Natural killer cell (primary cell): ENCODE measurements around the gene KCTD19. TPM values are rescaled to one million over a fixed set of nuclear protein-coding genes. Genes with fewer than 3 reads are reported as not detected.

Experiments used
- ATAC-seq, 3 donors: fragments of 150-1000 bp in 2 of 3; fragments of 200-7000 bp in 1 of 3; cut with Tn5 transposase; 1 replicate in 1 of 3; 2 replicates in 2 of 3; pipeline ENCODE4 v1.10.0; 2021; ENCODE audit warnings: mild to moderate bottlenecking in 2 of 3, moderate library complexity in 2 of 3
- DNase-seq, 2 donors: peaks; one replicate each; pipeline versions ENCODE4 v3.0.0 to v3.0.0-alpha.2; 2013 to 2021; ENCODE audit warnings: mixed read lengths in 1 of 2
- H3K27ac ChIP-seq: one replicate; pipeline ENCODE4 v1.5.1; 2013; ENCODE audit warnings: mild to moderate bottlenecking, low read length
- H3K27me3 ChIP-seq: one replicate; pipeline ENCODE4 v1.6.1; 2013; ENCODE audit warnings: low read length; ENCODE audit not compliant: control insufficient read depth, insufficient read depth
- H3K36me3 ChIP-seq: one replicate; pipeline ENCODE4 v1.6.1; 2013; ENCODE audit warnings: low read length; ENCODE audit not compliant: control insufficient read depth, insufficient read depth
- H3K4me1 ChIP-seq: one replicate; pipeline ENCODE4 v1.6.1; 2013; ENCODE audit warnings: low read length; ENCODE audit not compliant: control insufficient read depth, insufficient read depth
- H3K4me3 ChIP-seq: one replicate; pipeline ENCODE4 v1.5.1; 2013; ENCODE audit warnings: low read length
- H3K9me3 ChIP-seq: one replicate; pipeline ENCODE4 v1.6.1; 2013; ENCODE audit warnings: low read length; ENCODE audit not compliant: control insufficient read depth, insufficient read depth
- H3K27ac Mint-ChIP-seq, 2 donors: one replicate each; pipeline ENCODE4 v1.8.0; 2022; ENCODE audit warnings: mild to moderate bottlenecking in 2 of 2, mixed read lengths in 2 of 2, moderate library complexity in 1 of 2
- H3K27me3 Mint-ChIP-seq, 2 donors: one replicate each; pipeline ENCODE4 v1.8.0; 2022; ENCODE audit warnings: low read depth in 2 of 2, mixed read lengths in 2 of 2
- H3K36me3 Mint-ChIP-seq: one replicate; pipeline ENCODE4 v1.8.0; 2022; ENCODE audit warnings: mixed read lengths
- H3K4me1 Mint-ChIP-seq, 2 donors: one replicate each; pipeline ENCODE4 v1.8.0; 2022; ENCODE audit warnings: mixed read lengths in 2 of 2
- H3K4me3 Mint-ChIP-seq: one replicate; pipeline ENCODE4 v1.8.0; 2022; ENCODE audit warnings: mild to moderate bottlenecking, moderate library complexity, mixed read lengths
- H3K9me3 Mint-ChIP-seq, 2 donors: one replicate each; pipeline ENCODE4 v1.8.0; 2022; ENCODE audit warnings: mixed read lengths in 2 of 2
- WGBS: methylation state at CpG from one replicate; pipeline ENCODE4 v1.1.7; 2013; ENCODE audit warnings: missing lambda C conversion rate; ENCODE audit not compliant: insufficient coverage; 5-methylcytosine and 5-hydroxymethylcytosine counted together
- intact Hi-C: fragments of 100-400 bp; cut with micrococcal nuclease; formaldehyde crosslinking; loops from one replicate; pipeline ENCODE4 v1.14.2; 2022
- total RNA-seq, 4 donors: library from RNA; stranded (reverse); fragments of 120-200 nt in 1 of 4; gene quantifications; one replicate each; pipeline versions ENCODE4 v1.2.3 to v1.2.4, GENCODE V29; 2013 to 2022
- TF ChIP-seq, protein P1 (sequence below): fragments of 200-600 bp; IDR thresholded peaks from one replicate; pipeline ENCODE4 v1.8.0; 2022; ENCODE audit warnings: antibody characterized with exemption

Gene KCTD19
- total RNA-seq, 3 donors from 2014 or later (not counting 1 experiment from before 2014, with no cell fraction given) = not detected

GRCh38 chr16:67277999-67278772 lies 48.4 kb downstream of the KCTD19 start:
- TF ChIP-seq, protein P1, sequence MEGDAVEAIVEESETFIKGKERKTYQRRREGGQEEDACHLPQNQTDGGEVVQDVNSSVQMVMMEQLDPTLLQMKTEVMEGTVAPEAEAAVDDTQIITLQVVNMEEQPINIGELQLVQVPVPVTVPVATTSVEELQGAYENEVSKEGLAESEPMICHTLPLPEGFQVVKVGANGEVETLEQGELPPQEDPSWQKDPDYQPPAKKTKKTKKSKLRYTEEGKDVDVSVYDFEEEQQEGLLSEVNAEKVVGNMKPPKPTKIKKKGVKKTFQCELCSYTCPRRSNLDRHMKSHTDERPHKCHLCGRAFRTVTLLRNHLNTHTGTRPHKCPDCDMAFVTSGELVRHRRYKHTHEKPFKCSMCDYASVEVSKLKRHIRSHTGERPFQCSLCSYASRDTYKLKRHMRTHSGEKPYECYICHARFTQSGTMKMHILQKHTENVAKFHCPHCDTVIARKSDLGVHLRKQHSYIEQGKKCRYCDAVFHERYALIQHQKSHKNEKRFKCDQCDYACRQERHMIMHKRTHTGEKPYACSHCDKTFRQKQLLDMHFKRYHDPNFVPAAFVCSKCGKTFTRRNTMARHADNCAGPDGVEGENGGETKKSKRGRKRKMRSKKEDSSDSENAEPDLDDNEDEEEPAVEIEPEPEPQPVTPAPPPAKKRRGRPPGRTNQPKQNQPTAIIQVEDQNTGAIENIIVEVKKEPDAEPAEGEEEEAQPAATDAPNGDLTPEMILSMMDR = no peak
- Mint-ChIP-seq H3K36me3 (peaks cover 7% of the 10 kb centered on the region), H3K4me3 (peak overlapping the region; percentile 73), H3K4me1 (peaks cover 6 to 8% of the 10 kb centered on the region in 2 donors), H3K27me3 (no peaks in the 10 kb centered on the region), H3K27ac (peak overlapping the region in 1 of 2 donors; percentile 70), H3K9me3 (no peaks in the 10 kb centered on the region)
- no peak overlapping the region for H3K27ac ChIP-seq
- peaks cover 2% of the 10 kb centered on the region for H3K36me3 ChIP-seq
- no peaks in the 10 kb centered on the region for H3K9me3 ChIP-seq
- peak overlapping the region; percentile 51 for H3K4me3 ChIP-seq
- 72% methylated on average over 13 of the region's 13 CpGs for WGBS
- ATAC-seq (no peak), DNase-seq (no peak)
- intact Hi-C loops = no loop called here
- no peaks in the 10 kb centered on the region for H3K27me3 ChIP-seq
- peaks cover 20% of the 10 kb centered on the region for H3K4me1 ChIP-seq

DNA sequence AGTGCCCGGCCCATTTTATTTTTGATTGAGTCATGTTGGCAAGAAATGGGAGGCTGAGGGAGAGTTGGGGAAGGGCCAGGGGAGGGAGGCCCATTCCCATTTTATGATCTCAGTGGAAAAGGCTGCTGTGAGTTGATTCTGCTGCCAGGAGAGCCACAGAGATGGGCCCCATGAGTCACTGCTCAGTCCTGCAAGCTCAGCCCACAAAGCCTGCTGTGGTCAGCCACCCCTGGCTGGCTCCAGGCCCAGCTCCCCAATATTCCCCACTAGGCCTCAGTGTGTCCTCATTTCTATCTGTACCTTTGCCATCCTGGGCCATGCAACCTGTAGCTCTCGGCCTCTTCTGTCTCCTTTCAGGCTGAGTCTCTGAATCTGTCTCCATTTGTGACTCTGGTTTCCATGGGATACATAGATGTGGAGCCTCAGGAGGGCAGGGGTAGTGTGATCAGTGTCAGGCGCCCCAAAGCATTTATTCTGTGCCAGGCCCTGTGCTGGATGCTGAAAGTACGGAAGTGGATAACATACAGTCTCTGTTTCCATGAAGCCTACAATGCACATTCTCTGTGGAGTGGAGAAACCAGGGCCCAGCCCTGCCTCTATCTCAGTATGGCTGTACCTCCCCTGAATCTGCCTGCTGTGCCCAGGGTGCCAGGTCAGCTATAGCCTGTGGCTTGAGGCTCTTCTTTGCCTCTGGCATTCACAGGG lies 49.1 kb downstream of the KCTD19 start:
- Histone ChIP-seq H3K4me1 (peaks cover 20% of the 10 kb centered on the region), H3K9me3 (no peaks in the 10 kb centered on the region), H3K27ac (no peak overlapping the region), H3K36me3 (peaks cover 2% of the 10 kb centered on the region), H3K4me3 (no peak overlapping the region), H3K27me3 (no peaks in the 10 kb centered on the region)
- TF ChIP-seq, protein P1 = no peak
- Mint-ChIP-seq H3K4me3 (peak overlapping the region; percentile 47), H3K9me3 (no peaks in the 10 kb centered on the region), H3K27me3 (no peaks in the 10 kb centered on the region), H3K27ac (peak overlapping the region in 1 of 2 donors; percentile 70), H3K4me1 (peaks cover 6 to 8% of the 10 kb centered on the region in 2 donors), H3K36me3 (peaks cover 7% of the 10 kb centered on the region)
- DNase-seq (no peak), ATAC-seq (no peak)
- WGBS = 92% methylated on average over 4 of the region's 4 CpGs
- intact Hi-C loops = no loop called here

DNA sequence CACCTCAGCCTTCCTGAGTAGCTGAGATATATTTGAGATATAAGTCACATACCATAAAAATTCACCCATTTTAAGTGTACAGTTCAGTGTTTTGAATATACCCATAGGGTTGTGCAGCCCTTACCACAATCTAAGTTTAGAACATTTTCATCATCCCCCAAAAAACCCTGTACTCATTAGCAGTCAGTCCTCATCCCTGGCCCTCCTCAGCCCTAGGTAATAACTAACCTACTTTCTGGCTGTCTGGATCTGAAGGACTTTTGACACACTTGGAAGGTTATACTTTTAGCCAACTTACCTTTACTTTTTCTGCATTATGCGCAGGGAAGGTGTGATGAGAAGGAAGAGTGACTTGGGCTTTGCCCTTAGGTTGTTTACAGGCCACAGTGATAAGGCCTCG lies 51.2 kb downstream of the KCTD19 start:
- ATAC-seq (no peak), DNase-seq (no peak)
- TF ChIP-seq, protein P1 = no peak
- no peak overlapping the region for H3K27ac Mint-ChIP-seq
- Histone ChIP-seq H3K9me3 (no peaks in the 10 kb centered on the region), H3K4me3 (no peak overlapping the region), H3K27me3 (no peaks in the 10 kb centered on the region), H3K27ac (no peak overlapping the region), H3K36me3 (peaks cover 2% of the 10 kb centered on the region), H3K4me1 (peaks cover 19% of the 10 kb centered on the region)
- 100% methylated on average over 2 of the region's 2 CpGs for WGBS
- peaks cover 7% of the 10 kb centered on the region for H3K36me3 Mint-ChIP-seq
- peaks cover 6 to 8% of the 10 kb centered on the region in 2 donors for H3K4me1 Mint-ChIP-seq
- intact Hi-C loops = no loop called here
- H3K9me3 Mint-ChIP-seq = no peaks in the 10 kb centered on the region
- no peak overlapping the region for H3K4me3 Mint-ChIP-seq
- H3K27me3 Mint-ChIP-seq = no peaks in the 10 kb centered on the region
